Astrocyte of the cerebellum (primary cell): Measurements from ENCODE around the gene UBE2H.
A peak's percentile ranks its signal among the peaks of the same experiment; 100 is the strongest.

ENCODE experiments used
- DNase-seq: peaks from one replicate; pipeline ENCODE4 v3.0.0-alpha.2; 2011; ENCODE audit warnings: low read depth
- H3K4me3 ChIP-seq: 2 replicates; pipeline ENCODE4 v1.5.1; 2011; ENCODE audit warnings: mild to moderate bottlenecking, low read depth, low read length, moderate library complexity
- in situ Hi-C: cut with HindIII; loops from 2 replicates; pipeline ENCODE4 v1.10.0; 2017; ENCODE audit warnings: low sequenced_read_pairs
- TF ChIP-seq, protein P1 (sequence below): IDR thresholded peaks from 2 replicates; pipeline ENCODE4 v1.5.1; 2012; ENCODE audit warnings: low read length, low read depth, moderate library complexity, mild to moderate bottlenecking; ENCODE audit errors: missing control alignments

UBE2H gene

DNA sequence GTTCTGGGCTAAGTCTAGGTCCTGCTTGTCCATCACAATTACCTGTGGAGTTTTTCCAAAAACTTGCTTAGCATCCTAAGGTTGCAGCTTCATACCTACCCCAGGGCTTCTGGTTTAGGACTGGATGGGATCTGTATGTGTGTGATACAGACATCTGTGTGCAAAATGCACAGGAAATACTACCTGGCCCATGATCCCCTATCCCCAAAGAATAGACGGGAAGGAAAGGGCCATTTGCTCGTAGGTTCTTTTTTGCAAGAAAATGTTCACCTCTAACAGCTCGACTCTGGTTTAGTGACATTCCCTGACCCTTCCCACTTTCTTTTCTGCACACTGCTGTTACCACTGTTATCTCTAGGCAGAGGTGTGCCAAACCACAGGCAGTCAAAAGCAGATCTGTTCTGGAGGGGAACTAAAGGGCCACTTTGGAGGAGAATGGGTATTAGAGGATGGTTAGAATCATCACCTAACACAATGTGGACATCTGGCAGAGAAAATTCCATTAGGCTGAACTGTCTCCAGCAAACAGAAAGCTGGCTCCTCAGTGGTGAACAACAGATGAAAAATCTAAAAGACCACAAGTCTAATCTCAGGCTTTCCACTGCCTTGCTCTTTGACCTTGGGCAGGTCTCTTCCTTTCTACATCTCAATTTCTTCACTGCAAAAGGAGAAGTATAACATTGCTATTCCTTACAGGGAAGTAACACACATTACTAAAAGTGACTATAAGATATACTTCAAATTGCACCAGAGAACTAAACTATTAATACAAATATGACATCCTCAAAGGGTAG, 107.4 kb downstream of the UBE2H start:
- no peak overlapping the region for H3K4me3 ChIP-seq
- TF ChIP-seq, protein P1, sequence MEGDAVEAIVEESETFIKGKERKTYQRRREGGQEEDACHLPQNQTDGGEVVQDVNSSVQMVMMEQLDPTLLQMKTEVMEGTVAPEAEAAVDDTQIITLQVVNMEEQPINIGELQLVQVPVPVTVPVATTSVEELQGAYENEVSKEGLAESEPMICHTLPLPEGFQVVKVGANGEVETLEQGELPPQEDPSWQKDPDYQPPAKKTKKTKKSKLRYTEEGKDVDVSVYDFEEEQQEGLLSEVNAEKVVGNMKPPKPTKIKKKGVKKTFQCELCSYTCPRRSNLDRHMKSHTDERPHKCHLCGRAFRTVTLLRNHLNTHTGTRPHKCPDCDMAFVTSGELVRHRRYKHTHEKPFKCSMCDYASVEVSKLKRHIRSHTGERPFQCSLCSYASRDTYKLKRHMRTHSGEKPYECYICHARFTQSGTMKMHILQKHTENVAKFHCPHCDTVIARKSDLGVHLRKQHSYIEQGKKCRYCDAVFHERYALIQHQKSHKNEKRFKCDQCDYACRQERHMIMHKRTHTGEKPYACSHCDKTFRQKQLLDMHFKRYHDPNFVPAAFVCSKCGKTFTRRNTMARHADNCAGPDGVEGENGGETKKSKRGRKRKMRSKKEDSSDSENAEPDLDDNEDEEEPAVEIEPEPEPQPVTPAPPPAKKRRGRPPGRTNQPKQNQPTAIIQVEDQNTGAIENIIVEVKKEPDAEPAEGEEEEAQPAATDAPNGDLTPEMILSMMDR, result no peak
- in situ Hi-C loops, result no loop called here
- DNase-seq, result no peak

DNA sequence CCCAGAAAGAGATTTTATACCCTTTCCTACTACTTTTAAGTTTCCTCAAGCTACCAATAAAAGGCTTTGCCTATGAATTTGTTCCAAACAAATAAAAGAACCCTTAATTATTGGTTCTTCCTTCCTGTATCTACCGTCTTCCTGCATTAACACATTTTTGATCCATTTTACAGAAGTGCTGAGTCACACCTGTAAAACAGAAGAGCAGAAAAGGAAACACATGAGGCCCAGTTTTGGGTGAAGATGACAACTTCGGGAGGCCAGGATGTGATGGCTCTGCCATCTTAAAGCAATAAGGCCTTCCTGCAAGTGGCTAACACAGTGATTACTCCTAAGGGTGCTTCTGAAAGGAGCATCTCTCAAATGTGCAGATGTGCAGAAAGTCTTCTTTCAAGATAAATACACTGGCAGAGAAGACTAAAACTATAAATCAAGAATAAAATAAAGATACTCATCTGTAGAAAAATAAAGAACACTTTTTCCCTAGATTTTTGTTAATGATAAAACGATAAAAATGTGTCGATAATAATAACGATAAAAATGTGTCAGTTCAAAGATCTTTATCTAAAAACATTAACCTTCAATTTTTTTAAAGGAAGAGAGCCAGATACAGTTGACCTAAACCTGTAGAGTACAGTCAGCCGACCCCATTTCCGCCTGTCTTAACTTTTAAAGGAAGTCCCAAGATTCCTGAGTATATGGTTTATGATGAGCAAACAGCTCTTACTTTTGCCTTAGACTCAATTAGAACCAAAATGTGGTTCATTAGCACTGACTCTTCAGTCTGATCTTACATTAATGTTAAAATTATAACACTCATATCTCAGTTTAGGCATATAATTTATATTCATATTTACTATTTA, 108.6 kb downstream of the UBE2H start:
- TF ChIP-seq, protein P1, result no peak
- in situ Hi-C loops, result no loop called here
- no peak for DNase-seq
- no peak overlapping the region for H3K4me3 ChIP-seq

DNA sequence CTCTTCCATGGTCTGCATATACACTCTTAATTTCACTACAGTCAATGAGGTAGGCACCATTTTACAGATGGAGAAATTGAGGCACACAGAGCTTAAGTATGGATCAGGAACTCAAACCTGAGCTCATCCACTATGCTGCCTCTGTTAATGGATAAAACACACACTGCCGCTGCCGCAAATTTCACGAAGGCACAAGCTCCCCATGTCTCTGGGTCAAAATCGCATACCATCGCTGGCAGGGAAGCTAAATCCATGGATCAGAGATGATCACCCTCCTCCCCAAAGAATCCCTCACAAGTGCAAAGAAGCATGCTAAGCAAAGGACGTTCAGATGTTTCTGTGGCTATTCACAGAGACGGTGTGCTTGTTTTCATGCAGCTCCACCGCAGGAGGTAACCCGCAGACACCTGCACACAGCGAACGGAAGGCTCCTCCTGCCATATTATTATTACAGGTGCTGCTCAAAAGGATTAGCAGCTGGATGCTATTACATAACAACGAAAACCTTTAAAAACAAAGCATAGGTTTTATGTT, 109.3 kb downstream of the UBE2H start:
- no peak overlapping the region for H3K4me3 ChIP-seq
- no peak for DNase-seq
- TF ChIP-seq, protein P1, result no peak
- in situ Hi-C loops, result no loop called here

DNA sequence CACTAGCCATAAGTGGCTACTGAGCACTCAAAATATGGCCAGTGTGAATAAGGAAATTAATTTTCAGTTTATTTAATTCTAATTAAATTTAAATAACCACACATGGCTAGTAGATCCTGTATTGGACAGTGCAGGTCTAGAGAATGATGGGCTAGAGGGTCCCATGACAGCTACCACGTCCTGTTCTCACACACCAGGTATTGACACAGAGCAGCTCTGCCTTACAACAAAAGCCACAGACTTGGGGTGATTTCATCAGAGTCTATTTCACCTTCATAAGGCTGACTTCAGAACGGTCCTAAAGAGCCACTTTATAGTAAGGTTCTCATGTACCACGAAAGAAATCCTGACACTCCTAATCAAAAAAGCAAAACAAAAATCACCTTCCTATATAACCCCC, 111.3 kb downstream of the UBE2H start:
- no peak for DNase-seq
- no peak overlapping the region for H3K4me3 ChIP-seq
- TF ChIP-seq, protein P1, result no peak
- in situ Hi-C loops, result no loop called here

DNA sequence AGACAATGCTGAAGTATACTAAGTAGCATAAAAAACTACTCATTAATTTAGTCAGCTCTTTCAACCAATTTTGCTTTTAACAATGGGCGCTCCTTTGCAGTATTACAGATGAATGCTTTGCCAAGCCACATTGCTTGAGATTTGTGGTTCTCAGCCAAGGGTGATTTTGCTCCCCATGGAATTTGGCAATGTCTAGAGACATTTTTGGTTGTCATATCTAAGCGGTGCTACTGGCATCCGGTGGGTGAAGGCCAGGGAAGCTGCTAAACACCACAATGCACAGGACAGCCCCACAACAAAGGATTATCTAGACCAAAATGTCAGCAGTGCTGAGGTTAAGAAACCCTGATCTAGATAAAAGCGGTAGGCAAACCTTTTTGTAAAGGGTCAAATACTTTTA, 112.0 kb downstream of the UBE2H start:
- in situ Hi-C loops, result no loop called here

DNA sequence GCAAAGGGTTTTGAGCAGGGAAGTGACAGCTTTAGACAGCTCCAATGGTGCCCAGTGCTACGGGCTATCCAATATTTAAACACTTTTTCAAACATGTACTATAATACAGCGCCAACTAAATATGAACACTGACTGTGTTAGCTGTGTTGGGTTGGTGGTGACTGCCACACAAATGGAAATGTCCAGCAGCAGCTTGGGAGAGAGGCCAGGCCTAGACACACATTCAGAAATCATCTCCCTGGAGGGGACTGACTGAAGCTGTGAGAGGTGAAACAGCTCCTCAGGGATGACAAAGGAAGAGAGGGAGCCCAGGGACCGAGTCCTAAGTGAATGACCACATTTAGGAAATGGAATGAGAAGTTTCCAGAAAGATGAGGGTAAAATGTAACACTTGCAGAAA, 115.8 kb downstream of the UBE2H start:
- DNase-seq, result no peak
- TF ChIP-seq, protein P1, result no peak
- in situ Hi-C loops, result no loop called here
- H3K4me3 ChIP-seq, result no peak overlapping the region

More for the DNA sequence above, 112.0 kb downstream of the UBE2H start:
- DNase-seq, result peak; percentile 86
- no peak overlapping the region for H3K4me3 ChIP-seq
- TF ChIP-seq, protein P1, result no peak
